AG09309 (cell line): ENCODE results near the gene WDR27.

Source experiments
- DNase-seq: peaks from one replicate; pipeline ENCODE4 v3.0.0-alpha.2; 2010; ENCODE audit warnings: low read depth
- H3K4me3 ChIP-seq: 2 replicates; pipeline ENCODE4 v1.5.1; 2011; ENCODE audit warnings: mild to moderate bottlenecking, low read depth, low read length, moderate library complexity; ENCODE audit not compliant: control insufficient read depth
- TF ChIP-seq, protein P1 (sequence below): IDR thresholded peaks from 2 replicates; pipeline ENCODE4 v1.5.1; 2011; ENCODE audit warnings: mild to moderate bottlenecking, low read depth, low read length, inconsistent platforms; ENCODE audit not compliant: insufficient read depth, control insufficient read depth; ENCODE audit errors: missing control alignments

WDR27 gene

DNA sequence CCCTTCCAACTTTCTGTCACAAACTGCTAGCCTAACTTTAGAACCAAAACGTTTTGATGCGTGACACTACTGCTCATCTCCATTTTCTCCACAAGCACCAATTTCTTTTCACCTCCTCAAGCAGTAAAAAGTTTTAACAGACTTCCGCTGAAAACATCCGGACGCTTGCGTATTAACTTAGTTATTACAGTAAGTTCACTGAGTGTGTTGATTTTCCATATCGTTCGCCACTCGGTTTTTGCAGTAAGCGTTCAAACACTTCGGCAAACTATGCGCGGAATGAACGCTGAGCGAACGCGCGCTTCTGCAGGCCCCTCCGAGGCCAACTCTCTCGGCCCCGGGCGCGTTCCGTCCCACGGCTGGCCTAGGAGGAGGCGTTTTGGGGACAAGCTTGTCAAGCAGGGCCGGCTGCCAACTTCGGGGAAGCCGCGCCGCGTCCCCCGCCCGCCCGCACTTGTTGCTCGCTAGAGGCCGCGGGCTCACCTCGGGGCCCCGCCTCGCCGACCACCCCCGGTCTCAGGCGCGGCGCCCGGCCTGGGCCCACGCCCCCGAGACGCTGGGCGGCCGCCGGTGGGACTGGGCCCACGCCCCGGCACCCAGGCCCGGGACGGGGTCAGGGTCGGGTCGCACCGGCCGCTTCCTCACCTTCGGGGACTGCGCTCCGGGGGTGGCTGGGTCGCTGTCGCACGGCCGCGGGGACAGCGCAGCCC is 21.5 kb upstream of the WDR27 start:
- TF ChIP-seq, protein P1, sequence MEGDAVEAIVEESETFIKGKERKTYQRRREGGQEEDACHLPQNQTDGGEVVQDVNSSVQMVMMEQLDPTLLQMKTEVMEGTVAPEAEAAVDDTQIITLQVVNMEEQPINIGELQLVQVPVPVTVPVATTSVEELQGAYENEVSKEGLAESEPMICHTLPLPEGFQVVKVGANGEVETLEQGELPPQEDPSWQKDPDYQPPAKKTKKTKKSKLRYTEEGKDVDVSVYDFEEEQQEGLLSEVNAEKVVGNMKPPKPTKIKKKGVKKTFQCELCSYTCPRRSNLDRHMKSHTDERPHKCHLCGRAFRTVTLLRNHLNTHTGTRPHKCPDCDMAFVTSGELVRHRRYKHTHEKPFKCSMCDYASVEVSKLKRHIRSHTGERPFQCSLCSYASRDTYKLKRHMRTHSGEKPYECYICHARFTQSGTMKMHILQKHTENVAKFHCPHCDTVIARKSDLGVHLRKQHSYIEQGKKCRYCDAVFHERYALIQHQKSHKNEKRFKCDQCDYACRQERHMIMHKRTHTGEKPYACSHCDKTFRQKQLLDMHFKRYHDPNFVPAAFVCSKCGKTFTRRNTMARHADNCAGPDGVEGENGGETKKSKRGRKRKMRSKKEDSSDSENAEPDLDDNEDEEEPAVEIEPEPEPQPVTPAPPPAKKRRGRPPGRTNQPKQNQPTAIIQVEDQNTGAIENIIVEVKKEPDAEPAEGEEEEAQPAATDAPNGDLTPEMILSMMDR = no peak
- no peak for DNase-seq
- peak overlapping the region; percentile 74 for H3K4me3 ChIP-seq

DNA sequence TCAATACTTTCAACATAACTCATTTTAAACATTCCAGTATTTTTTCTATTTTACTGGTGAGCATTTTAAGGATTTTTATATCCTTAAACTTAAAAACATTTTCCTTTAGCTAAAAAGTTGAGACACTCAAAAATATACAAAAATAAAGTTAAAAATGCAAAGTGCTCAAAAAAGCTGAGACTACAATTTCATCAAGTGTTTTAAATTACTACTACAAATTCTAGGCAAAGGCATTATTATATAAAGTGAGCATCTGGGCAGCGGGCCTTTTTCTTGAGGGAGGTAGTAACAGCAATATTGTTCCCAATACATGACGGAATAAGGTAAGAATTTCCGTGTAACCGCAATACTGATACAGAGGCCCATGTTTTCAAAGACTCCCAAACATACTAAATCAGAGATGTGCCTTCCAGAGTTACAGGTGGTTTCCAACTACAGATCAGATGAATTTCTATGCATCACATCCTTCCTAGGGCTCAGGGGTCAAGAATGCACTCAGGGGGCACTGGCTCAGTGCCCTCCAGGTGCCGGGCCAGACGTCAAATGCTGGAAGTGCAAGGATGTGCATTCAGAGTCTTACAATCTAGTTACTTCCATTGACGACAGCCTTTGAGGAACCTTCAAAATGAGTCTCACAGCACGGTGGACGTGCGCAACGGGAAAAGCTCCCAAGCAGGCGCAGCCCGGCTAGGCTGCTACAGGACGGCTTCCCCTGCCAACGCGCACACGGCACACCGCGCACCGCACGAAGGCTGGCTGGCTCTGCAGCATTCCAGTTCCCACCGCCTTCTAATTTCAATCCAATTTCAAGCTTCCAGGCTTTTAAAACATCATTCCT is 20.8 kb upstream of the WDR27 start:
- no peak for DNase-seq
- H3K4me3 ChIP-seq = peak overlapping the region; percentile 74
- TF ChIP-seq, protein P1 = no peak

DNA sequence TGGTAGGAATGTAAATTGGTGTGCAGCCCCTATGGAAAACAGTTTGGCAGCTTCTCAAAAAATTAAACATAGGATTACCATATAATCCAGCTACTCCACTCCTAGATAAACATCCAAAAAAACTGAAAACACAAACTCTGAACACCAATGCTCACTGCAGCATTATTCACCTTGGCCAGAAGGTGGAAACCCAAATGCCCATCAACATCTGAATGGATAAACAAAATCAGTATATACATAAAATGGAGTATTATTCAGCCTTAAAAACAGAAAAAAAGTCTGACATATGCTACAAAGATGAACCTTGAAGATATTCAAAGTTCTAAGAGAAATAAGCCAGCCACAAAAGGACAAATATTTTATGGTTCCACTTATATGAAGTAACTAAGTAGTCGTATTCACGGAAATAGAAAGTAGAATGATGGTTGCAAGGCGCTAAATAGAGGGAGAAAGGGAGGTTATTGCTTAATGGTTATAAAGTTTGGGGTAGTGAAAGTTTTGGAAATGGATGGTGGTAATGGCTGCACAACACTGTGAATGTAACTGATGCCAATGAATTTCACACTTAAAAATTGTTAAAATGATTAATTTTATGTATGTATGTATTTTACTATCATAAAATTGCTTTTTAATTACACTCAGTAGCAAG is 18.5 kb upstream of the WDR27 start:
- TF ChIP-seq, protein P1 = no peak
- H3K4me3 ChIP-seq = no peak overlapping the region

DNA sequence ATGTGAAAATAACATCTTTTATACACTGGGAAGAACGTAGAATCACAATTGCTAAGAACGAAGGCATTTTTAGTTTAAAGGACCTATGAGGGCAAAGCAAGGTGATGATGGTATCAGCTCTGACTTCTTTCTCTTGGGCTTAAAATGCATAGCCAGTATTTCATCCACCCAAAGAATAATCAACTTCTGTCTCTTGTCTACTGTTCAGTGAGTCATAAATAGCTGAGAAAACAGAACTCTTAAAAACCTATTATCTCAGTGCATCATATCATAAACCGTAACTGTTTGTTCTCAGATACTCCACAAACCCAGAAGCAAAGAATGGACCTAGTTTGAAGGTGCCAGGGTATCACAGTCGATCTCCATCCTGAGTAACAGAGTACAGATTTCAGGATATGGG is 17.3 kb upstream of the WDR27 start:
- no peak for DNase-seq
- TF ChIP-seq, protein P1 = no peak
- no peak overlapping the region for H3K4me3 ChIP-seq

More for the DNA sequence above, 18.5 kb upstream of the WDR27 start:
- no peak for DNase-seq

DNA sequence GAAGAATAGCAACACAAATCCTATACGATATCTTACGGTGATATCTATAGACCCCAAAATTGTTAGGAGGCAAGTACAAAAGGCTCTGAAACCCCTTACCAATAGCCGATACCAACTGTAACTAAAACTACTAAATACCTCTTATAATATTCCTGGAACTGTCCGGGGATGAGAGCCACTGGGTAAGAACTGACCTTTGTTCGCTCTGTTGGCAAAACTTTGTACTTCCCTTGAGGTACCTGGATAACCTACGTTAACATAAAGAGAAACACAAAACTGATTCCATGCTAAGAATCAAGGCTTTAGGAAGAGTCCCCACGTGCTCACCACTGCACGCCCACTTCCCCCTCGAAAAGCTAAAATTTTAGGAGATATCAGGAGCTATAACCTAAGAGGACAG is 12.8 kb upstream of the WDR27 start:
- TF ChIP-seq, protein P1 = no peak
- no peak overlapping the region for H3K4me3 ChIP-seq

DNA sequence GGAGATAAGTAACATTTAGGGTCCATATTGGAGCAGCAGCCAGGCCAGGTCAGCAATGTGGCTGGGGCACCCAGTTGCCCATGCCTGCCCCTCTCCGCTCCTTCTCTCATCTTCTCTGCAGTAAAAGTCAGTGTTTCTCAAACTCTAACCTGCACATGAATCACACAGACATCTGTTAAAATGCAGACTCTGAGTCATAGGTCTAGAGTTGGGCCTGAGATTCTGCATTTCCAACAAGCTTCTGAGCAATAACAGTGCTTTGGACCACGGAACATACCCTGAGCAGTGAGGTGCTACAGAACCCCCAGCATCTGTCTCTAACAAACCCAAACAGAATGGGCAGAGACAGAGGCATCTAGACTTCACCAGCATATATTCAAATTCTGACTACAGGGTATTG is 12.3 kb upstream of the WDR27 start:
- TF ChIP-seq, protein P1 = no peak
- DNase-seq = no peak
- no peak overlapping the region for H3K4me3 ChIP-seq

More for the DNA sequence above, 12.8 kb upstream of the WDR27 start:
- DNase-seq = no peak
